Smooth muscle cell (in vitro differentiated cells): Measurements from ENCODE around the gene NAP1L2. TPM values are rescaled to one million over a fixed set of nuclear protein-coding genes. Genes with fewer than 3 reads are reported as not detected.

Experiments
- DNase-seq: peaks from one replicate; lab custom pipeline; 2025; ENCODE audit not compliant: unreplicated experiment; lab: John Stamatoyannopoulos, UW
- H2AFZ ChIP-seq: fragments of 200-600 bp; sonication (generic); 2 replicates; pipeline ENCODE4 v1.6.0; 2016; ENCODE audit warnings: antibody characterized with exemption, low read depth, mild to moderate bottlenecking
- H3F3A ChIP-seq: fragments of 200-600 bp; sonication (generic); 2 replicates; pipeline ENCODE4 v1.6.0; 2017; ENCODE audit warnings: antibody characterized with exemption, low read depth
- H3K27ac ChIP-seq: fragments of 200-600 bp; sonication (generic); 2 replicates; pipeline ENCODE4 v1.5.1; 2016; ENCODE audit warnings: low read depth, mild to moderate bottlenecking
- H3K27me3 ChIP-seq: fragments of 200-600 bp; sonication (generic); 2 replicates; pipeline ENCODE4 v1.6.1; 2016; ENCODE audit warnings: low read depth, mild to moderate bottlenecking
- H3K36me3 ChIP-seq: fragments of 200-600 bp; sonication (generic); 2 replicates; pipeline ENCODE4 v1.5.1; 2016; ENCODE audit warnings: low read depth
- H3K4me1 ChIP-seq: fragments of 200-600 bp; sonication (generic); 2 replicates; pipeline ENCODE4 v1.5.1; 2016; ENCODE audit warnings: low read depth
- H3K4me2 ChIP-seq: fragments of 200-600 bp; sonication (generic); 2 replicates; pipeline ENCODE4 v1.6.0; 2016; ENCODE audit warnings: mild to moderate bottlenecking
- H3K4me3 ChIP-seq: fragments of 200-600 bp; sonication (generic); 2 replicates; pipeline ENCODE4 v1.5.1; 2016; ENCODE audit warnings: mild to moderate bottlenecking
- H3K79me2 ChIP-seq: fragments of 200-600 bp; sonication (generic); 2 replicates; pipeline ENCODE4 v1.6.0; 2016; ENCODE audit warnings: low read depth, mild to moderate bottlenecking
- H3K9ac ChIP-seq: fragments of 200-600 bp; sonication (generic); 2 replicates; pipeline ENCODE4 v1.6.0; 2016; ENCODE audit warnings: low read depth
- H3K9me3 ChIP-seq: fragments of 200-600 bp; sonication (generic); replicated peaks from 2 replicates; pipeline ENCODE4 v1.5.1; 2016; ENCODE audit warnings: low read depth
- H4K20me1 ChIP-seq: fragments of 200-600 bp; sonication (generic); 2 replicates; pipeline ENCODE4 v1.6.0; 2016; ENCODE audit warnings: low read depth
- CTCF ChIP-seq: fragments of 200-600 bp; sonication (generic); IDR thresholded peaks from 2 replicates; pipeline ENCODE4 v1.5.1; 2017; ENCODE audit warnings: borderline replicate concordance, mild to moderate bottlenecking, antibody characterized with exemption; ENCODE audit not compliant: insufficient read depth, poor library complexity, severe bottlenecking
- WGBS: methylation state at CpG from one replicate; pipeline ENCODE4 v1.1.7; 2016; ENCODE audit warnings: low lambda C conversion rate; 5-methylcytosine and 5-hydroxymethylcytosine counted together
- polyA plus RNA-seq: library from polyadenylated mRNA; unstranded; fragments of >200 nt; fragmentation: Nextera tagmentation; extraction: Ambion mirVana; gene quantifications from 2 replicates; pipeline ENCODE4 v1.2.1, GENCODE V29; 2016
- total RNA-seq: library from RNA; depleted of rRNA; stranded (reverse); fragments of >200 nt; gene quantifications from 2 replicates; pipeline ENCODE4 v1.2.3, GENCODE V29; 2014

Gene NAP1L2
- total RNA-seq, result 0.27 and 1.9 TPM in 2 replicates
- 0.07 and 0.23 TPM in 2 replicates for polyA plus RNA-seq

- Histone ChIP-seq H3K4me2 (peak within 1 kb of the TSS; percentile 87), H3K4me1 (no peaks in the 10 kb centered on the region), H3K9ac (no peak within 1 kb of the TSS), H3K9me3 (no peaks in the 10 kb centered on the region), H3K79me2 (no peaks in the 10 kb centered on the region), H3F3A (no peaks in the 10 kb centered on the region), H4K20me1 (no peaks in the 10 kb centered on the region), H3K36me3 (no peaks in the 10 kb centered on the region), H3K27ac (no peak within 1 kb of the TSS), H2AFZ (peak within 1 kb of the TSS; percentile 67), H3K27me3 (peaks cover 6% of the 10 kb centered on the region), H3K4me3 (peak within 1 kb of the TSS; percentile 58)
- 41% methylated on average over 30 of the region's 30 CpGs for WGBS
- no peak for DNase-seq
- no peak for TF ChIP-seq CTCF
These were observed at the start of gene NAP1L2 for GRCh38 chrX:73214426-73215094. Gene NAP1L2, minus strand, starts transcription at chrX:73214851. Its CDS starts 359 bp downstream, at chrX:73214492.

GRCh38 chrX:73262991-73263390 is 48.3 kb upstream of the NAP1L2 start:
- Histone ChIP-seq H3K27me3 (no peaks in the 10 kb centered on the region), H3K79me2 (no peaks in the 10 kb centered on the region), H2AFZ (no peak overlapping the region), H3K4me2 (no peak overlapping the region), H3K27ac (no peak overlapping the region), H3K36me3 (no peaks in the 10 kb centered on the region), H3K4me3 (no peak overlapping the region), H3K4me1 (no peaks in the 10 kb centered on the region), H3K9ac (no peak overlapping the region), H4K20me1 (no peaks in the 10 kb centered on the region), H3F3A (no peaks in the 10 kb centered on the region), H3K9me3 (no peaks in the 10 kb centered on the region)
- 57% methylated on average over 2 of the region's 2 CpGs for WGBS
- no peak for DNase-seq
- TF ChIP-seq CTCF, result no peak

DNA sequence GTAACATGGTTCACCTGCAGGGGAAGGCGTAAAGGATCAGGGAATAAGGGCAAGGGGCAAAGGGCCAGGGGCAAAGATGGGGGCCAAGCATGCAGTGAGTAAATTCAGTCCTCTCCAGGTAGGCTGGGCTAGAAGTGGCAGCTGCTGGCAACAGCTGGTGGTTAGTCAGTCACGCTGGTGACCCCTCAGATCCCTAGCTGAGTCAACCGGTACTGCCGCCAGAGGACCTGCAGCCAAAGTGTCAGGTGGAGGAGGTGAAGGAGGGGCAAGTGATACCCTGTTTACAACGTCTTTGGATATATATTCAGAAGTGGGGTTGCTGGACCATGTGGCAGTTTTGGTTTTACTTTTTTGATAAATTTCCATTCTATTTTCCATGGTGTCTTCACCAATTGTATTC is 24.6 kb upstream of the NAP1L2 start:
- Histone ChIP-seq H3K27ac (no peak overlapping the region), H3K4me1 (no peaks in the 10 kb centered on the region), H2AFZ (no peak overlapping the region), H3K9me3 (no peaks in the 10 kb centered on the region), H3K4me2 (no peak overlapping the region), H3K79me2 (no peaks in the 10 kb centered on the region), H3K27me3 (no peaks in the 10 kb centered on the region), H3K9ac (no peak overlapping the region), H3K36me3 (no peaks in the 10 kb centered on the region), H4K20me1 (no peaks in the 10 kb centered on the region), H3K4me3 (no peak overlapping the region), H3F3A (no peaks in the 10 kb centered on the region)
- no peak for TF ChIP-seq CTCF
- WGBS, result 64% methylated on average over 5 of the region's 5 CpGs
- no peak for DNase-seq

DNA sequence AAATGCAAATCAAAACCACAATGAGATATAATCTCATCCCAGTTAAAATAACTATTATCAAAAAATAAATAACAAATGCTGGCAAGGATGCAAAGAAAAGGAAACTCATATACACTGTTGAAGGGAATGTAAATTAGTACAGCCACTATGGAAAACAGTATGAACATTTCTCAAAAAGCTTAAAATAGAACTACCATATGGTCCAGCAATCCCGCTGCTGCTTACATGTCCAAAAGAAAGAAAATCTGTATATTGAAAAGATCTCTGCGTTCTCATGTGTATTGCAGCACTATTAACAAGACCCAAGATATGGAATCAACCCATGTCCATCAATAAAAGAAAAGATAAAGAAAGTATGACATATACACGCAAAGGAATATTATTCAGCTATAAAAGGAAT is 3.0 kb upstream of the NAP1L2 start:
- Histone ChIP-seq H3K36me3 (no peaks in the 10 kb centered on the region), H4K20me1 (no peaks in the 10 kb centered on the region), H3K9me3 (no peaks in the 10 kb centered on the region), H3K4me3 (no peak overlapping the region), H3K27me3 (peaks cover 6% of the 10 kb centered on the region), H3K79me2 (no peaks in the 10 kb centered on the region), H3K4me2 (no peak overlapping the region), H3K9ac (no peak overlapping the region), H3K4me1 (no peaks in the 10 kb centered on the region), H3F3A (no peaks in the 10 kb centered on the region), H2AFZ (no peak overlapping the region), H3K27ac (no peak overlapping the region)
- 82% methylated on average over 3 of the region's 3 CpGs for WGBS
- no peak for DNase-seq
- TF ChIP-seq CTCF, result no peak
